Breast epithelium (tissue), 3 donors: ENCODE measurements around the gene NEGR1.

Experiments used
- POLR2A ChIP-seq: fragments of 450-650 bp; IDR thresholded peaks from one replicate; pipeline ENCODE4 v1.6.1; 2016; ENCODE audit warnings: antibody characterized with exemption, mild to moderate bottlenecking, moderate library complexity
- POLR2AphosphoS5 ChIP-seq, 3 donors: sonication (generic); formaldehyde crosslinking; IDR thresholded peaks; one replicate each; pipeline ENCODE4 v1.6.1; 2017; ENCODE audit warnings: antibody characterized with exemption in 3 of 3
- TF ChIP-seq, protein P1 (sequence below), 3 donors: fragments of 450-650 bp; IDR thresholded peaks; one replicate each; pipeline ENCODE4 v1.5.1; 2016 to 2017; ENCODE audit warnings: antibody characterized with exemption in 3 of 3, mild to moderate bottlenecking in 3 of 3, moderate library complexity in 3 of 3

- TF ChIP-seq, protein P1, sequence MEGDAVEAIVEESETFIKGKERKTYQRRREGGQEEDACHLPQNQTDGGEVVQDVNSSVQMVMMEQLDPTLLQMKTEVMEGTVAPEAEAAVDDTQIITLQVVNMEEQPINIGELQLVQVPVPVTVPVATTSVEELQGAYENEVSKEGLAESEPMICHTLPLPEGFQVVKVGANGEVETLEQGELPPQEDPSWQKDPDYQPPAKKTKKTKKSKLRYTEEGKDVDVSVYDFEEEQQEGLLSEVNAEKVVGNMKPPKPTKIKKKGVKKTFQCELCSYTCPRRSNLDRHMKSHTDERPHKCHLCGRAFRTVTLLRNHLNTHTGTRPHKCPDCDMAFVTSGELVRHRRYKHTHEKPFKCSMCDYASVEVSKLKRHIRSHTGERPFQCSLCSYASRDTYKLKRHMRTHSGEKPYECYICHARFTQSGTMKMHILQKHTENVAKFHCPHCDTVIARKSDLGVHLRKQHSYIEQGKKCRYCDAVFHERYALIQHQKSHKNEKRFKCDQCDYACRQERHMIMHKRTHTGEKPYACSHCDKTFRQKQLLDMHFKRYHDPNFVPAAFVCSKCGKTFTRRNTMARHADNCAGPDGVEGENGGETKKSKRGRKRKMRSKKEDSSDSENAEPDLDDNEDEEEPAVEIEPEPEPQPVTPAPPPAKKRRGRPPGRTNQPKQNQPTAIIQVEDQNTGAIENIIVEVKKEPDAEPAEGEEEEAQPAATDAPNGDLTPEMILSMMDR (IDR thresholded peaks at IDR 0.05) = no peak
- TF ChIP-seq POLR2AphosphoS5 (IDR thresholded peaks at IDR 0.05) (no peak), POLR2A (no peak)
These were observed 206.9 kb downstream of the NEGR1 start for GRCh38 chr1:72075425-72075824.
